GM12878 (cell line): ENCODE results near the gene MDM1. TPM values are rescaled to one million over a fixed set of nuclear protein-coding genes. Genes with fewer than 3 reads are reported as not detected.

Experiments
- ATAC-seq: fragments of 200-7000 bp; cut with Tn5 transposase; 3 replicates; pipeline ENCODE4 v1.9.1; 2020; ENCODE audit warnings: mild to moderate bottlenecking, moderate library complexity
- BruUV-seq: library from RNA; stranded (reverse); fragments of 400-500 nt; replicated peaks from 2 replicates; lab custom pipeline; 2021; lab: Mats Ljungman, UMichigan
- CTCF ChIA-PET: fragments of 300-600 bp; sonication (Branson Sonifier 250); formaldehyde crosslinking; extraction: SDS; loops from one replicate; lab custom pipeline; 2021; ENCODE audit warnings: inconsistent platforms; lab: Yijun Ruan, JAX
- POLR2A ChIA-PET: fragments of 350-600 bp; formaldehyde crosslinking; extraction: SDS; loops from one replicate; lab custom pipeline; 2021; ENCODE audit warnings: inconsistent platforms; lab: Charles Lee
- RAD21 ChIA-PET: fragments of 300-600 bp; sonication (Branson Sonifier 250); formaldehyde crosslinking; loops from one replicate; lab custom pipeline; 2023; ENCODE audit warnings: antibody characterized with exemption; ENCODE audit not compliant: unreplicated experiment; lab: Charles Lee
- SMC1A ChIA-PET: fragments of 300-600 bp; sonication (Branson Sonifier 250); formaldehyde crosslinking; loops from one replicate; lab custom pipeline; 2023; ENCODE audit not compliant: unreplicated experiment, uncharacterized antibody; lab: Charles Lee
- DNase-seq: peaks from one replicate; pipeline ENCODE4 v3.0.0-alpha.2; 2011; ENCODE audit warnings: low read depth, low spot score
- FAIRE-seq: peaks from 3 replicates; lab custom pipeline; 2011; peaks lifted over from hg19 to GRCh38; lab: Jason Lieb, UNC
- H2AFZ ChIP-seq: 2 replicates; pipeline ENCODE4 v1.6.0; 2011; ENCODE audit warnings: low read depth, low read length, control low read depth; ENCODE audit not compliant: control insufficient read depth
- H3K27ac ChIP-seq: 2 replicates; pipeline ENCODE4 v1.5.1; 2011; ENCODE audit warnings: control low read depth; ENCODE audit not compliant: control insufficient read depth, insufficient read depth
- H3K27me3 ChIP-seq, 2 experiments: replicated peaks in 1 of 2; 2 replicates each; pipeline versions ENCODE4 v1.6.0 to v1.6.1; 2011; ENCODE audit warnings: low read length in 1 of 2; ENCODE audit not compliant: control insufficient read depth in 2 of 2, insufficient read depth in 2 of 2
- H3K36me3 ChIP-seq, 2 experiments: 2 replicates each; pipeline ENCODE4 v1.5.1; 2011; ENCODE audit warnings: low read length in 1 of 2; ENCODE audit not compliant: control insufficient read depth in 2 of 2, insufficient read depth in 2 of 2
- H3K4me1 ChIP-seq: 2 replicates; pipeline ENCODE4 v1.6.1; 2011; ENCODE audit warnings: mild to moderate bottlenecking, low read length, moderate library complexity, mixed read lengths; ENCODE audit not compliant: control insufficient read depth, insufficient read depth
- H3K4me2 ChIP-seq: 2 replicates; pipeline ENCODE4 v1.6.0; 2011; ENCODE audit warnings: control low read depth; ENCODE audit not compliant: control insufficient read depth, insufficient read depth
- H3K4me3 ChIP-seq: fragments of 200-600 bp; sonication (generic); 2 replicates; pipeline ENCODE4 v1.5.1; 2016
- H3K79me2 ChIP-seq: 2 replicates; pipeline ENCODE4 v1.6.0; 2011; ENCODE audit warnings: low read length; ENCODE audit not compliant: control insufficient read depth, insufficient read depth
- H3K9ac ChIP-seq: 2 replicates; pipeline ENCODE4 v1.8.0; 2011; ENCODE audit warnings: low read length, control low read depth, mixed read lengths; ENCODE audit not compliant: control insufficient read depth, insufficient read depth
- H3K9me3 ChIP-seq: replicated peaks from 3 replicates; pipeline ENCODE4 v1.5.1; 2011; ENCODE audit warnings: mild to moderate bottlenecking, low read length; ENCODE audit not compliant: control insufficient read depth, insufficient read depth
- H4K20me1 ChIP-seq: 2 replicates; pipeline ENCODE4 v1.6.0; 2011; ENCODE audit not compliant: control insufficient read depth, insufficient read depth
- CREB1 ChIP-seq: IDR thresholded peaks from 2 replicates; pipeline ENCODE4 v1.6.1; 2012; ENCODE audit warnings: low read depth, mild to moderate bottlenecking, inconsistent platforms
- CUX1 ChIP-seq: IDR thresholded peaks from 2 replicates; pipeline ENCODE4 v1.6.1; 2012; ENCODE audit warnings: improper control_type of control experiment, low read depth, low read length; ENCODE audit not compliant: insufficient replicate concordance
- ELK1 ChIP-seq: IDR thresholded peaks from 2 replicates; pipeline ENCODE4 v1.6.1; 2012; ENCODE audit warnings: low read depth, low read length, improper control_type of control experiment
- EP300 ChIP-seq, 2 experiments: fragments of 150-350 bp in 1 of 2; IDR thresholded peaks; 2 replicates each; pipeline ENCODE4 v1.6.1; 2011 to 2012; ENCODE audit warnings: low read depth in 2 of 2, low read length in 2 of 2, borderline replicate concordance in 1 of 2, improper control_type of control experiment in 1 of 2, inconsistent platforms in 1 of 2; ENCODE audit not compliant: control insufficient read depth in 1 of 2
- HDAC6 ChIP-seq: fragments of 200-600 bp; sonication (generic); IDR thresholded peaks from one replicate; pipeline ENCODE4 v1.8.0; 2017; ENCODE audit warnings: antibody characterized with exemption; ENCODE audit not compliant: unreplicated experiment
- LARP7 ChIP-seq: fragments of 450-650 bp; IDR thresholded peaks from 2 replicates; pipeline ENCODE4 v1.6.1; 2017; ENCODE audit warnings: mild to moderate bottlenecking
- NBN ChIP-seq: fragments of 450-650 bp; IDR thresholded peaks from 2 replicates; pipeline ENCODE4 v1.6.1; 2016
- PAX5 ChIP-seq: IDR thresholded peaks from 2 replicates; pipeline ENCODE4 v1.6.1; 2011; ENCODE audit warnings: low read depth, low read length, borderline replicate concordance
- SMAD1 ChIP-seq: fragments of 450-650 bp; IDR thresholded peaks from 2 replicates; pipeline ENCODE4 v1.6.1; 2018; ENCODE audit warnings: mild to moderate bottlenecking, low read depth; ENCODE audit not compliant: partially characterized antibody
- SRF ChIP-seq, 2 experiments: IDR thresholded peaks; 2 replicates each; pipeline ENCODE4 v1.6.1; 2011; ENCODE audit warnings: low read depth in 2 of 2, low read length in 2 of 2, mild to moderate bottlenecking in 1 of 2, moderate library complexity in 1 of 2
- STAT3 ChIP-seq: IDR thresholded peaks from 2 replicates; pipeline ENCODE4 v1.6.1; 2011; ENCODE audit warnings: low read depth, low read length, improper control_type of control experiment
- TARDBP ChIP-seq: IDR thresholded peaks from 2 replicates; pipeline ENCODE4 v1.6.1; 2016; ENCODE audit warnings: borderline replicate concordance
- ZNF592 ChIP-seq: fragments of 450-650 bp; IDR thresholded peaks from 2 replicates; pipeline ENCODE4 v1.6.1; 2017; ENCODE audit warnings: mild to moderate bottlenecking, moderate library complexity
- ZNF622 ChIP-seq: fragments of 450-650 bp; IDR thresholded peaks from 2 replicates; pipeline ENCODE4 v1.6.1; 2017; ENCODE audit warnings: mild to moderate bottlenecking, inconsistent platforms
- WGBS: methylation state at CpG from one replicate; pipeline ENCODE4 v1.1.6; 2016; ENCODE audit warnings: low lambda C conversion rate; ENCODE audit not compliant: insufficient replicate concordance, insufficient coverage; ENCODE audit errors: missing lambda C conversion rate; 5-methylcytosine and 5-hydroxymethylcytosine counted together
- in situ Hi-C: fragments of 300-500 bp; cut with MboI; formaldehyde crosslinking; loops from 9 replicates; pipeline ENCODE4 v1.14.3; 2018; ENCODE audit warnings: mixed read lengths
- intact Hi-C: fragments of 100-400 bp; cut with micrococcal nuclease; formaldehyde crosslinking; loops from one replicate; pipeline ENCODE4 v1.14.2; 2022; ENCODE audit not compliant: unreplicated experiment
- polyA plus RNA-seq, 11 experiments: library from polyadenylated mRNA; depleted of rRNA in 4 of 11; unstranded in 6 of 11; stranded (reverse) in 5 of 11; fragments of >200 nt; fragmentation: Nextera tagmentation in 4 of 11; fragmentation: Illumina TruSeq in 1 of 11; extraction: Ambion mirVana in 4 of 11; extraction: Trizol in 1 of 11; gene quantifications; 1 replicate in 1 of 11; 2 replicates in 10 of 11; pipeline versions ENCODE4 v1.2.1 to v1.2.3, GENCODE V29; 2011 to 2016; ENCODE audit warnings: inconsistent platforms in 2 of 11, missing spikeins in 2 of 11, low read depth in 1 of 11
- total RNA-seq, 4 experiments: library from RNA; depleted of rRNA in 3 of 4; stranded (reverse); fragments of >200 nt in 3 of 4; fragmentation: Illumina TruSeq in 1 of 4; extraction: Trizol in 1 of 4; gene quantifications; 2 replicates each; pipeline versions ENCODE4 v1.2.1 to v1.2.3, GENCODE V29; 2013 to 2021

MDM1 gene
- total and polyA plus RNA-seq, 10 of the 15 experiments (the other 5 are each of a cell fraction or from before 2014, with no cell fraction given): 10.1 to 25.3 (median 16.5) TPM

- DNase-seq: no peak
- H2AFZ ChIP-seq: no peak overlapping the region
- H3K79me2 ChIP-seq: peaks cover 5% of the 10 kb centered on the region
- H3K27ac ChIP-seq: no peak overlapping the region
- BruUV-seq: no TSS peak
- WGBS: 95% methylated on average over 3 of the region's 3 CpGs
- no peaks in the 10 kb centered on the region for H3K27me3 ChIP-seq
- ChIA-PET CTCF (interaction anchor here (1.1 to 5.9 kb wide), 3 partner anchors 11 to 104 kb away, joined by 3 to 54 read pairs (median 5); no protein-coding TSS in a partner anchor), RAD21 (interaction anchor here (1.0 kb wide), 1 partner anchor 12 kb away, joined by 3 read pairs; no protein-coding TSS in a partner anchor), POLR2A (interaction anchor here (0.9 kb wide), 1 partner anchor 134 kb away, joined by 3 read pairs; no protein-coding TSS in a partner anchor), SMC1A (interaction anchor here (1.2 to 1.5 kb wide), 7 partner anchors 10 to 170 kb away, joined by 3 to 6 read pairs (median 4); no protein-coding TSS in a partner anchor)
- H3K4me1 ChIP-seq: no peaks in the 10 kb centered on the region
- no peak overlapping the region for H3K9ac ChIP-seq
- in situ Hi-C loops (no loop called here), intact Hi-C loops (no loop called here)
- no peak for FAIRE-seq
- no peak overlapping the region for H3K4me3 ChIP-seq
- H3K36me3 ChIP-seq: no peaks in the 10 kb centered on the region; a peak in 1 of 4 replicates
- H3K4me2 ChIP-seq: no peak overlapping the region
- no peak for TF ChIP-seq SRF (IDR thresholded peaks at IDR 0.05; ENCODE audit: low read depth in 2 of 2, low read length in 2 of 2)
- TF ChIP-seq ZNF592: no peak
- no peak for TF ChIP-seq CREB1
- TF ChIP-seq NBN: no peak
- no peak for TF ChIP-seq ELK1
- no peak for TF ChIP-seq EP300 (IDR thresholded peaks at IDR 0.05; ENCODE audit: borderline replicate concordance in 1 of 2, control insufficient read depth in 1 of 2, low read depth in 2 of 2, low read length in 2 of 2)
- TF ChIP-seq TARDBP: no peak
- TF ChIP-seq STAT3: no peak
- no peak for TF ChIP-seq SMAD1
- no peak for TF ChIP-seq LARP7
- TF ChIP-seq HDAC6: no peak
- no peak for TF ChIP-seq CUX1
- no peak for TF ChIP-seq ZNF622
- no peak for TF ChIP-seq PAX5
- no peaks in the 10 kb centered on the region for H4K20me1 ChIP-seq
- no peak for ATAC-seq
- H3K9me3 ChIP-seq: no peaks in the 10 kb centered on the region
These were observed 4.3 kb downstream of the MDM1 start for GRCh38 chr12:68327896-68328295.
